ENCODE measurements around the gene MARF1. TPM values are rescaled to one million over a fixed set of nuclear protein-coding genes. Genes with fewer than 3 reads are reported as not detected.

Gene MARF1
- total and polyA plus RNA-seq, 9 of the 15 experiments (the other 6 are each of a cell fraction or from before 2014, with no cell fraction given), result 4.7 to 33.2 (median 11.7) TPM

DNA sequence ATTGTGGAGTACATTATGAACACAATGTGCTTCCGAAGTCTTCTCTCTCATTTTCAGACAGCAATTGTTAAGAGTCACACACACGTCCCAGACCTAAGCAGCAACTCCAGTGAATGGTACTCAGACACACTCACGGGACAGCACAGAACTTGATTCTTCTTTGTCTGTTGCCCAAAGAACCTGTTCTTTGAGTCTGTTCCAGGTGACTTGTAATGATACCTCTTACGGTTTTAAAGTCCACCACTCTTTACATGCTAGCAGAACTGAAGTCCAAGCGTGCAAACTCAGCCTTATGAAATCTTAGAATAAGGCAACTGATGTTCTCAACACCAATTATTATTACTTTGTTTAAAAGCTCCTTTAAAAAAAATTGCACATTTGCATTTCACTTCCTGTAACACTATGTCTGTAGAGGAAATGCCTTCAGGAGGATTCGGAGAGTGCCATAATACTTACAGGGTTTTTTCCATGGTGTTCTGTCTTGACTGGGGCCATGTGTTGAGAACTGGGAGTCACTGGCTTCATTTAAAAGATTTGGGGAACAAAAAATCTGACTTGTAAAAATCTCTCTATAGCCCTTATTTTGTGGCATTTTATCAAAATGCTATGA, 48.1 kb downstream of the MARF1 start (continued):
- TF ChIP-seq, protein P1, sequence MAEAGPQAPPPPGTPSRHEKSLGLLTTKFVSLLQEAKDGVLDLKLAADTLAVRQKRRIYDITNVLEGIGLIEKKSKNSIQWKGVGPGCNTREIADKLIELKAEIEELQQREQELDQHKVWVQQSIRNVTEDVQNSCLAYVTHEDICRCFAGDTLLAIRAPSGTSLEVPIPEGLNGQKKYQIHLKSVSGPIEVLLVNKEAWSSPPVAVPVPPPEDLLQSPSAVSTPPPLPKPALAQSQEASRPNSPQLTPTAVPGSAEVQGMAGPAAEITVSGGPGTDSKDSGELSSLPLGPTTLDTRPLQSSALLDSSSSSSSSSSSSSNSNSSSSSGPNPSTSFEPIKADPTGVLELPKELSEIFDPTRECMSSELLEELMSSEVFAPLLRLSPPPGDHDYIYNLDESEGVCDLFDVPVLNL (CRISPR knock-in tag; IDR thresholded peaks at IDR 0.05; ENCODE audit: low read depth), result no peak
- TF ChIP-seq ZNF311 (CRISPR knock-in tag; IDR thresholded peaks at IDR 0.05) (no peak), ZBTB8A (IDR thresholded peaks at IDR 0.05; ENCODE audit: partially characterized antibody) (no peak), ZNF239 (CRISPR knock-in tag; IDR thresholded peaks at IDR 0.05) (no peak), ZFX (CRISPR knock-in tag; IDR thresholded peaks at IDR 0.05) (no peak), ZNF354B (CRISPR knock-in tag; IDR thresholded peaks at IDR 0.05) (no peak)

DNA sequence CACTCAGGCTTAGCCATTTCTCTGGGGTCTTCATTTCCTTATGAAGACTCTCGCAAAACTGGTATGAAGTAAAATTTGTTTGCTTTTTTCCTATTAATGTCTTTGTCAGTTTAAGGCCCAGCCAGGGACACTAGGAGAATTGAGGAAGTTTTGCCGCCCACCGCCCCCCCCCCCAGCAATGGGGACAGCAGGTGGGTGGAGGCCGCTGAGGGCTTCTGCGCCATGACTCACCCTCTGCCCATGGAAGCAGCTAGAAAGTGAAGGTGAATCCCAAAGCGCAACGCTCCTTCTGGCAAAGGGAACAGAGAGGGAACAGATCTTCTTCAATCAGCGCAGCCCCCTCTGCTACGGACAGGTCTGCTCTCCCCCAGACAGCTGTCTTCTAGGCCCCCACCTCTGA, 49.7 kb downstream of the MARF1 start:
- Histone ChIP-seq H3K27ac (ENCODE audit: extremely low read depth, low read depth, low read length) (peak overlapping the region; percentile 58; the same call in 2 of the 3 replicates), H3K4me3 (no peak overlapping the region), H4K20me1 (replicated peaks; ENCODE audit: control insufficient read depth, insufficient read depth, low read length) (no peaks in the 10 kb centered on the region), H3K4me2 (ENCODE audit: insufficient read depth, low read length) (no peak overlapping the region), H3K4me1 (replicated peaks in 1 of 2; ENCODE audit: control insufficient read depth in 2 of 2, insufficient read depth in 2 of 2, low read length in 2 of 2) (peaks cover 28 to 41% of the 10 kb centered on the region in 2 experiments), H3K9me3 (replicated peaks; ENCODE audit: control insufficient read depth, insufficient read depth, low read depth, low read length) (0 out of 2 replicates have a peak, but pooled peaks cover 2% of the 10 kb centered on the region), H3K27me3 (ENCODE audit: control insufficient read depth in 2 of 2, insufficient read depth in 2 of 2, low read length in 2 of 2) (no peaks in the 10 kb centered on the region), H3K36me3 (ENCODE audit: control insufficient read depth, insufficient read depth, low read length) (peaks cover 33% of the 10 kb centered on the region), H3K79me2 (ENCODE audit: control insufficient read depth, insufficient read depth, low read length) (no peaks in the 10 kb centered on the region), H3K9ac (ENCODE audit: insufficient read depth in 1 of 2, low read depth in 2 of 2, low read length in 2 of 2) (peak overlapping the region; percentile 41 to 60; a peak in 2 of 4 replicates), H2AFZ (ENCODE audit: low read depth, low read length) (no peak overlapping the region; the same call in 1 of the 2 replicates), H3K9me1 (ENCODE audit: control insufficient read depth, insufficient read depth, low read length) (no peaks in the 10 kb centered on the region)
- intact Hi-C loops (cut with micrococcal nuclease), result no loop called here
- 56% methylated on average over 9 of the region's 9 CpGs for WGBS (ENCODE audit: insufficient coverage, low coverage, missing lambda C conversion rate)
- in situ Hi-C loops (cut with MboI), result no loop called here
- ATAC-seq (no peak), DNase-seq (ENCODE audit: extremely low read depth in 1 of 4, low spot score in 3 of 4) (peak in 3 of 4 experiments; percentile 22 to 54 (median 37)), FAIRE-seq (no peak)
- ChIA-PET POLR2A (interaction anchor here (0.7 to 1.9 kb wide), 2 partner anchors 17 to 34 kb away, joined by 3 to 12 read pairs; no protein-coding TSS in a partner anchor), CTCF (ENCODE audit: low intra/inter-chr PET ratio) (no interaction called here)
- no TSS peak for BruUV-seq (replicated peaks)
- TF ChIP-seq EWSR1 (IDR thresholded peaks at IDR 0.05; ENCODE audit: borderline replicate concordance, low read depth, partially characterized antibody) (no peak), C11orf30 (IDR thresholded peaks at IDR 0.05; ENCODE audit: low read depth) (no peak), TEAD2 (tag; IDR thresholded peaks at IDR 0.05) (no peak), HDAC6 (IDR thresholded peaks at IDR 0.05; ENCODE audit: low read depth, low read length) (no peak), ZNF76 (CRISPR knock-in tag; IDR thresholded peaks at IDR 0.05; ENCODE audit: borderline replicate concordance) (no peak), XRCC4 (IDR thresholded peaks at IDR 0.05; ENCODE audit: extremely low read depth, insufficient read depth, insufficient read length) (no peak), FOXA1 (IDR thresholded peaks at IDR 0.05; ENCODE audit: borderline replicate concordance) (no peak), U2AF2 (optimal IDR thresholded peaks at IDR 0.05; ENCODE audit: low read depth, low read length) (no peak), POLR3G (IDR thresholded peaks at IDR 0.05; ENCODE audit: extremely low read depth, insufficient read length, insufficient replicate concordance) (no peak)
- TF ChIP-seq, protein P2, sequence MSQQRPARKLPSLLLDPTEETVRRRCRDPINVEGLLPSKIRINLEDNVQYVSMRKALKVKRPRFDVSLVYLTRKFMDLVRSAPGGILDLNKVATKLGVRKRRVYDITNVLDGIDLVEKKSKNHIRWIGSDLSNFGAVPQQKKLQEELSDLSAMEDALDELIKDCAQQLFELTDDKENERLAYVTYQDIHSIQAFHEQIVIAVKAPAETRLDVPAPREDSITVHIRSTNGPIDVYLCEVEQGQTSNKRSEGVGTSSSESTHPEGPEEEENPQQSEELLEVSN (IDR thresholded peaks at IDR 0.05; ENCODE audit: borderline replicate concordance in 1 of 2, extremely low read depth in 1 of 2, insufficient read depth in 1 of 2, insufficient read length in 1 of 2, low read depth in 1 of 2, low read length in 1 of 2, poor library complexity in 1 of 2, severe bottlenecking in 1 of 2), result no peak
